ENCODE data around the gene LAMA2. TPM values are rescaled to one million over a fixed set of nuclear protein-coding genes. Genes with fewer than 3 reads are reported as not detected.

LAMA2 gene
- total RNA-seq, 1 experiment from 2014 or later, result 0.28 TPM

GRCh38 chr6:129342243-129342642, 459.3 kb downstream of the LAMA2 start:
- no peaks in the 10 kb centered on the region for H3K36me3 ChIP-seq (ENCODE audit: control insufficient read depth, insufficient read depth, low read length)
- H3K9me3 ChIP-seq (ENCODE audit: control insufficient read depth, insufficient read depth, low read depth, low read length), result no peaks in the 10 kb centered on the region
- H3K27me3 ChIP-seq (ENCODE audit: control insufficient read depth, insufficient read depth, low read length), result no peaks in the 10 kb centered on the region
- no peak overlapping the region; the same call in 1 of the 2 replicates for H3K27ac ChIP-seq (ENCODE audit: low read length)
- TF ChIP-seq CTCF (IDR thresholded peaks at IDR 0.05) (no peak), TCF7L2 (IDR thresholded peaks at IDR 0.05; ENCODE audit: low read depth, low read length) (no peak)
- DNase-seq (ENCODE audit: low read depth, low spot score), result no peak
- POLR2A ChIA-PET, result no interaction called here
- H3K4me3 ChIP-seq (ENCODE audit: low read depth in 2 of 2, low read length in 2 of 2), result no peak overlapping the region
- CTCF ChIA-PET, result no interaction called here
- no peak for ATAC-seq
- intact Hi-C loops (cut with micrococcal nuclease; ENCODE audit: unreplicated experiment), result no loop called here
- in situ Hi-C loops (cut with HindIII; ENCODE audit: low pct_unique_long_range_greater_than_20kb, low sequenced_read_pairs), result no loop called here
- H3K4me1 ChIP-seq (ENCODE audit: control insufficient read depth, insufficient read depth, low read length), result no peaks in the 10 kb centered on the region; the same call in 1 of the 2 replicates
- BruUV-seq (replicated peaks), result no TSS peak

DNA sequence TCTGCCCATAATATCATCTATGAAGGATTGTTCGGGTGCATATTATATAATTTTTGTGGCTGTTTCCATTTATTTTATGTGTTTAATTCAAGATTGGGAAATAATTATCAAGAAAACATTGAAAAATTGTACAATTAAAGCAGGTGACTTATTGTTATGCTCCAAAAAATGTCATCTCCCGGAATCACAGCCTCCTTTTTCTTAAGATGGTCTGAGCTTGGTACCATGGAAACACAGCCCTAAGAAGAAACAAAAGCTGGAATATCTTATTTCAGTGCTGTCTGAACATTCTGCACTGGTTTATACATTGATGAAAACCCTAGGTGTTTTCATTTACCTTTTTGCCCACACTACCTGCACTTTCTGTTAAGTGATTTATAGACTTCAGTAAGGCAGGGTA, 459.9 kb downstream of the LAMA2 start:
- TF ChIP-seq TCF7L2 (IDR thresholded peaks at IDR 0.05; ENCODE audit: low read depth, low read length), result no peak
- no peak for ATAC-seq
- in situ Hi-C loops (cut with HindIII; ENCODE audit: low pct_unique_long_range_greater_than_20kb, low sequenced_read_pairs), result no loop called here
- no peak overlapping the region for H3K27ac ChIP-seq (ENCODE audit: low read length)
- H3K36me3 ChIP-seq (ENCODE audit: control insufficient read depth, insufficient read depth, low read length), result no peaks in the 10 kb centered on the region
- H3K27me3 ChIP-seq (ENCODE audit: control insufficient read depth, insufficient read depth, low read length), result no peaks in the 10 kb centered on the region
- no peaks in the 10 kb centered on the region for H3K9me3 ChIP-seq (ENCODE audit: control insufficient read depth, insufficient read depth, low read depth, low read length)
- intact Hi-C loops (cut with micrococcal nuclease; ENCODE audit: unreplicated experiment), result no loop called here
- H3K4me3 ChIP-seq (ENCODE audit: low read depth in 2 of 2, low read length in 2 of 2), result no peak overlapping the region
- DNase-seq (ENCODE audit: low read depth, low spot score), result no peak
- no TSS peak for BruUV-seq (replicated peaks)
- H3K4me1 ChIP-seq (ENCODE audit: control insufficient read depth, insufficient read depth, low read length), result no peaks in the 10 kb centered on the region; the same call in 1 of the 2 replicates
- CTCF ChIA-PET, result no interaction called here
- POLR2A ChIA-PET, result no interaction called here

DNA sequence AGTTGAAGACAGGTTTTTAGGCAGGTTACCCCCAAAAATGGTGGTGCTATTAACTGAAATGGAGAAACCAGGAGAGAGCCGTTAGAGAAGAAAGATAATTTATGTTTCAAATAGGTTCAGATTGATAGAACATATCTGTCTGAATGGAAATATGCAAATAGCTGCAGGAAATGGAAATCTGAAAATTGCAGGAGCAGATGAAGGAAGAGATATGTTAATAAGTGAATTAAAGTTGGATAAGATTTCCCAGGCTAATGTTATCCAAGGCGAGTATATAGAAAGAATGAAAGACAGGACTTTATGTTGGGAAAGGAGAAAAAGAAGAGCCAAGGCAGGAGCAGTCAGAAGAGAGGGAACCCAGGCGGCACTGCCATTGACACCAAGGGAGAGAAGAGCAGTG, 461.4 kb downstream of the LAMA2 start:
- CTCF ChIA-PET, result no interaction called here
- ATAC-seq (no peak), DNase-seq (ENCODE audit: low read depth, low spot score) (no peak)
- H3K36me3 ChIP-seq (ENCODE audit: control insufficient read depth, insufficient read depth, low read length), result no peaks in the 10 kb centered on the region
- no peak overlapping the region for H3K27ac ChIP-seq (ENCODE audit: low read length)
- H3K4me3 ChIP-seq (ENCODE audit: low read depth in 2 of 2, low read length in 2 of 2), result no peak overlapping the region
- no peaks in the 10 kb centered on the region for H3K27me3 ChIP-seq (ENCODE audit: control insufficient read depth, insufficient read depth, low read length)
- no peaks in the 10 kb centered on the region; the same call in 1 of the 2 replicates for H3K4me1 ChIP-seq (ENCODE audit: control insufficient read depth, insufficient read depth, low read length)
- intact Hi-C loops (cut with micrococcal nuclease; ENCODE audit: unreplicated experiment), result no loop called here
- no peaks in the 10 kb centered on the region for H3K9me3 ChIP-seq (ENCODE audit: control insufficient read depth, insufficient read depth, low read depth, low read length)
- BruUV-seq (replicated peaks), result no TSS peak
- no peak for TF ChIP-seq POLR2AphosphoS5 (IDR thresholded peaks at IDR 0.05; ENCODE audit: low read depth, low read length)
- no peak for TF ChIP-seq TCF7L2 (IDR thresholded peaks at IDR 0.05; ENCODE audit: low read depth, low read length)
- TF ChIP-seq REST (IDR thresholded peaks at IDR 0.05; ENCODE audit: insufficient read depth in 1 of 2, low read depth in 2 of 2, low read length in 1 of 2), result no peak
- TF ChIP-seq SIN3A (IDR thresholded peaks at IDR 0.05; ENCODE audit: borderline replicate concordance, insufficient read depth, low read depth, low read length), result no peak
- POLR2A ChIA-PET, result no interaction called here
- in situ Hi-C loops (cut with HindIII; ENCODE audit: low pct_unique_long_range_greater_than_20kb, low sequenced_read_pairs), result no loop called here
